ENCODE measurements around the gene TASOR.

- TF ChIP-seq CTCF (IDR thresholded peaks at IDR 0.05) (no peak), POLR2AphosphoS5 (IDR thresholded peaks at IDR 0.05) (no peak), POLR2A (IDR thresholded peaks at IDR 0.05) (no peak)
Measured at GRCh38 chr3:56725175-56725574, 42.1 kb upstream of the TASOR start.
